HG03565 (cell line): ENCODE measurements around the gene ZNF425.
A peak's percentile ranks its signal among the peaks of the same experiment; 100 is the strongest.
"Not testable (repeated sequence)": the region's sequence is repeated elsewhere in the genome, so short reads cannot be mapped to it uniquely, and the experiment has no call there.

Source experiments
- ATAC-seq: cut with Tn5 transposase; IDR thresholded peaks from one replicate; pipeline ENCODE4 v1.9.1; 2021; ENCODE audit warnings: mild to moderate bottlenecking, moderate library complexity; ENCODE audit not compliant: unreplicated experiment

The ZNF425 gene

GRCh38 chr7:149136118-149136517, 10.0 kb upstream of the ZNF425 start:
- ATAC-seq = no peak

- no peak for ATAC-seq
Measured at GRCh38 chr7:149133028-149133710, 7.0 kb upstream of the ZNF425 start.

GRCh38 chr7:149130572-149131198, 4.6 kb upstream of the ZNF425 start:
- ATAC-seq = no peak

GRCh38 chr7:149126662-149127266, 640 bp upstream of the ZNF425 start:
- ATAC-seq = peak; percentile 25

GRCh38 chr7:149125189-149125862, 798 bp downstream of the ZNF425 start:
- ATAC-seq = no peak

GRCh38 chr7:149109969-149110368, 16.2 kb downstream of the ZNF425 start:
- no peak for ATAC-seq

- ATAC-seq = no peak
Measured at GRCh38 chr7:149104749-149105148, 21.4 kb downstream of the ZNF425 start.

- no peak for ATAC-seq
Measured at GRCh38 chr7:149104214-149104613, 21.9 kb downstream of the ZNF425 start.

- ATAC-seq = no peak
Measured at GRCh38 chr7:149103424-149103823, 22.7 kb downstream of the ZNF425 start.

GRCh38 chr7:149102666-149103065, 23.5 kb downstream of the ZNF425 start:
- ATAC-seq = no peak

- no peak for ATAC-seq
Measured at GRCh38 chr7:149100821-149101220, 25.3 kb downstream of the ZNF425 start.

GRCh38 chr7:149099058-149099457, 27.1 kb downstream of the ZNF425 start:
- ATAC-seq = no peak

- ATAC-seq = no peak
Measured at GRCh38 chr7:149097088-149097487, 29.0 kb downstream of the ZNF425 start.

GRCh38 chr7:149093228-149093627, 32.9 kb downstream of the ZNF425 start:
- no peak for ATAC-seq

GRCh38 chr7:149092244-149092643, 33.9 kb downstream of the ZNF425 start:
- not testable (repeated sequence) for ATAC-seq

- peak; percentile 85 for ATAC-seq
Measured at GRCh38 chr7:149090397-149091195, 35.5 kb downstream of the ZNF425 start, which contains the start of gene ZNF786. Gene ZNF786 (minus strand): TSS chr7:149090718. CDS start chr7:149090640, 78 bp downstream.

- no peak for ATAC-seq
Measured at GRCh38 chr7:149087376-149087775, 38.7 kb downstream of the ZNF425 start.

GRCh38 chr7:149085866-149086265, 40.3 kb downstream of the ZNF425 start:
- no peak for ATAC-seq

- no peak for ATAC-seq
Measured at GRCh38 chr7:149084407-149084806, 41.7 kb downstream of the ZNF425 start.

GRCh38 chr7:149081914-149082313, 44.2 kb downstream of the ZNF425 start:
- ATAC-seq = no peak

- ATAC-seq = no peak
Measured at GRCh38 chr7:149077594-149077993, 48.5 kb downstream of the ZNF425 start.
